ENCODE results near the gene TNNT1.

The TNNT1 gene

GRCh38 chr19:55106591-55106990 lies 42.4 kb downstream of the TNNT1 start:
- DNase-seq, result no peak

DNA sequence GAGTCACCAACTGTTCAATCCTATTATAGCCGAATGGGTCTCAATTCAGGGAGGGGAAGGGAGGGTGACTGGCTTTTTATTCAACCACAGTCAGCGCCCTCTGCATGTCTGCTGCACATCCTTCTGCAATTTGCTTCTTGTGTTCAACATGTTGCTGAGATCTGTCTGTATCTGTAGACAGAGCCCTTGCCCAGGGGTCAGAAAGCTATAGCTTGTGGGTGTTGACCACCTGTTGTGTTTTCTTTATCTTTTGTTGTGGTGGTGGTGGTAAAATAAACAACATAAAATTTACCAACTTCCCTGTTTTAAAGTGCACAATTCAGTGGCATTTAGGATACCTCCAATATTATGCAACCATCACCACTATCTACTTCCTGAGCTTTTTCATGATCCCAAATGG lies 43.8 kb downstream of the TNNT1 start:
- no peak for DNase-seq

DNA sequence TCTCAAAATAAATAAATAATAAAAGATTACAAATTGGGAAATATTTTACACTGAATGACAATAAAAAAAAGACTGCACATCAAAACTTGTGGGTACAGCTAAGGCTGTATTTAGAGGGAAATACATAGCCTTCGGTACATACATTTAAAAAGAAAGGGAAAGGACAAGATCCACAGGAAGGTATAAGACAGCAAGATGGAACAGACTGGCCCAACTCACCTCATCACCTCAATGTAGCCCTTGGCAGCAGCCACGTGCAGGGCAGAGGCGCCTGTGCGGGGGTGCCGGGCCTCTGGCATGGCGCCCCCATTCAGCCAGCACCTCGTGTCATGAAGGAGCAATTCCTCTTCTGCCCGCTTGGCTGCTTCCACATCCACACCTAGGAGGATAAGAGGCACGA lies 45.8 kb downstream of the TNNT1 start:
- DNase-seq, result no peak

DNA sequence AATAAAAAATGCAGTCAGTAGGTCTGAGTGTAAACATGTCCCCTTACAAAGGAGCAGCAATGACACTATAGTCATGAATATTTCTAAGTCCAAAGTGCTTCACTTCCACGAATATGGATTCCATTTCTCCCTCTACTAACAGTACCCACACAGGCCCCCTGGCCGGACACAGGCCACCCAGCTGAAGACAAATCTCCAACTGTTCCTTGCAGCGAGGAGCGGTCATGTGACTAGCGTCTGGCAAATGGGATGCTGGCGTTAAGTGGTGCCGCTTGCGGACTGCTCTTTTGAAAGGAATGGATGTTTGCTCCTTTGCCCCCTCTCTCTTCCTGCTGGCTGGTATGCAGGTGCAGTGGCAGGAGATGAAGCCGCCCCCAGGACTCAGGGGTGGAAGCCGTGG lies 47.7 kb downstream of the TNNT1 start:
- no peak for DNase-seq

- DNase-seq, result no peak
These were observed 49.2 kb downstream of the TNNT1 start for GRCh38 chr19:55099557-55100506.

- no peak for DNase-seq
These were observed 50.1 kb downstream of the TNNT1 start for GRCh38 chr19:55098716-55099556.

GRCh38 chr19:55097864-55098715 lies 50.9 kb downstream of the TNNT1 start:
- no peak for DNase-seq

GRCh38 chr19:55096061-55096701 lies 52.8 kb downstream of the TNNT1 start:
- no peak for DNase-seq

DNA sequence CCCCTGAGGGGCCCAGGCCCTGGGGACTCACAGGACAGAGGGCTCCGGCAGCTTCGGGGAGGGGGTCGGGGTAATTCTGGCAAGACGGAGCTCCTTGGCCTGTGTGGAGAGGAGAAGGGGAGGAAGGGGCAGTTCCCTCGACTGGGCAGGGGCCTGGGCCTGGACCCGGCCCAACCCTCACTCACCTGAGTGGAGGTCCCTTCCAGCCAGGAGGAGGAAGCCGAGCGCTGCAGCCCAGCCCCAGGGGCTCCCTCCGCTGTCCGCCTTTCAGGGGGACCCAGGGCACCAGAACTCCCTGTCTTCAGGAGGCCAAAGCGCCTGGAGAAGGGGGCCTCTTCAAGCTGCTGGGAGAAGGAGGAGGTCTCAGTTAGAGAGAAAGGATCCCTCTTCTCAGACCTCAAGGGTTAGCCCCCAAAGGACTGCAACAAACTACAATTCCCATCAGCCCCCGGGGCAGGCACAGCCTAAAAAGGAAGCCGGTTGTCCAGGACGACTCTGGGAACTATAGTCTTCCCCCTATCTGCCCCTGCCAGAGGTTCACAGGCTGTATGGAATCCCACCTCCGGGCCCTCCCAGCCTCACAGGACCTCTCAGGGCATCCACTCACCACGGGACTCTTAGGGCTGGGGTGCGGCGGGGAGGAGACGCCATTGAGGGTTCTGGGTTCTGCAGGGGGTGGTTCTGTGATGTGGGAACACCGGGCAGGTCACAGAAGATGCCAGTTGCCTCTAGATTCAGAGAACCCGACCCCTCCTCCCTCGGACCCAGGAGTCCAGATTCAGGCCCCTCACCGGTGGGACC lies 53.5 kb downstream of the TNNT1 start:
- DNase-seq, result no peak

DNA sequence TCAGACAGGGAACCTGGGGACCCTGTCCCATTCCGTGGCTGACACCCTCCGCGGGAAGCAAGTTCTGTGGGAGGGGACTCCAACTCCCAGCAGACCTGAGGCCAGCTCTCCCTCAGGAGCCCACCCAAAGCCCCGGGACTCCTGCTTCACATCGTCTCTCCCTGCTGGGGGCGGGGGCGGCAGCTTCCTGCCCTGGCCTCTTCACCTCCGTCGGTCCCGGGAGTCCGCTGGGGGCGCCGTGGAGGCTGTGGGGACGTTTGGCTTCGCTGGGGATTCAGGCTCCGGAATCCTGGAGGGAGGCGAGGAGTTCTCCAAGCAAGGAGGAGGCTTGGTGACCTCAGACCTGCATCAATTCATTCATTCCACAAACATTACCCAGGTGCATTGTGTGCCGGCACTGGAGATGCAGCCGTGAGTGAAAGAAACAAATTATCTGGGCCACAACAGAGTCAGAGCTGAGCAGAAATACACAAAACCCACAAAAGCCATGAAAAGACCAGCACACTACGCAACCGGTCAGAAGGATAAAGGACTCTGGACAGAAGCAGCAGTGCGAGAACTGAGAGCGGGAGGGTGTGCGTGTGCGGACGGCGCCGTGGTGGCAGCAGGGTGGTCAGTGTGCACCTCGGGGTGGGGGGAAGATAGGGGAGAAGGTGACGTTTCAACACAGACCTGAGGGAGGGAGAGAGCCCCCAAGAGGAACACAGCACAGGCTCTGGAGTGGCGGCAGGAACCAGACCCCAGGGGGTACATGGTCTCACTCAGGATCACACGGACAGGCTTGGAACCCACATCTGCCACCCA lies 54.3 kb downstream of the TNNT1 start:
- no peak for DNase-seq

DNA sequence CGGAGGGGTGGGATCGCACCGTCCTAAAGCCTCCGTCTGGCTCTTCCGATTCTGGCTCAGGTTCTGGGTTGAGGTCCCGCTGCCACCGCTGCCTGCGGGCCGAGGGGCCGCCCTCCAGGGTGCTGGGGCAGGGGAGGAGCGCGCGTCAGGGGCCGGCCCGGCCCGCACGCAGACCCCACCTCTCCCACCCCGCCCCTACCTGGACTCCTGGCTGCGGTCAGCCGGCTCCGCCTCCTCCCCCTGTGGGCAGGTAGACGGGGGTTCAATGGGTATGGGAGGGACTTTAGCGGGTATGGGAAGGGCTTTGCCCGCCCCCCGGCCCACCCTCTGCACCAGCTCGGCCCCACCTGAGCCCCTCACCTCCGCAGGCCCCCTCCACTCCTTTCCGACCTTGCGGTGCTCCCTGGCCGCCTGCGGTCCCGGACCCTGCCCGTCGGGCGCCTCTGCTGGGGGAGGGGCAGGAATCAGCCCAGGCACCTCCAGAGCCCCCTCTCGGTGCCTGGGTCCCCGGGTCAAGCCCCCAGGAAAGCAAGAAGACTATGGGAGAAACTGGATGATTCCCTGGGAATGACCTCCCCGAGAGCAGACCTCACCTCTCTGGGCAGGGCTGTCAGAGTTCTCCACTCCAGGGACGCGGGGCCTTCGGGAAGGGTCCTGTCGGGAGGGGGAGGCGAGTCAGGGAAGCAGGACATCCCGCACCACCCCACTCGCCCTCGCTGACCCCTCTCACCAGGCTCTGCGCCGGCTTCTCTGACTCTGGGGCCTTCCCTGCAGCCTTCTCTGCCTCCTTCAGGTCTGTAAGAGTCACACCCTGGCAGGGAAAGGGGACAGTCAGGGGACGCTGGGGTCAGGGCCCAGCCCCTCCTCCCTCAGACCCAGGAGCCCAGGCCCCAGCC lies 56.3 kb downstream of the TNNT1 start:
- no peak for DNase-seq

DNA sequence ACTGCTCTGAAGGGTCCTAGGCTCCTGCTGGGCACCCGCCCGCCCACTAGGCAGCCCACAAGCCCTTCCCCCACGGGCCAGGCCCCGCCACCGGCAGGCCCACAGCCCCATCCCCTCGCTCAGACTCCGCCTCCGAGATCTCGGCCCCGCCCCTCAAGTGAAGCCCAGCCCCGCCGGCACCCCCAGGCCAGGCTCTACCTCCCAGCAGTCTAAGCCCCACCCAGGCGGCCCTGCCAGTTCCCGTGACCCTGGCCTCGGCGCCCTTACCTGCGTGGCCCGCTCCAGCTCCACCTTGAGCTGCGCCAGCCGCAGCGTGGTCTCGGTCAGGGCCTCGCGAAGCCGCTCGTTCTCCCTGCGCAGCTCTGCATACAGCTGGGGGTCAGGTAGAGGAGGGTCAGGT lies 57.1 kb downstream of the TNNT1 start:
- DNase-seq, result no peak

- DNase-seq, result no peak
These were observed 57.7 kb downstream of the TNNT1 start for GRCh38 chr19:55091126-55091910.

- DNase-seq, result no peak
These were observed 58.4 kb downstream of the TNNT1 start for GRCh38 chr19:55090564-55090963.

DNA sequence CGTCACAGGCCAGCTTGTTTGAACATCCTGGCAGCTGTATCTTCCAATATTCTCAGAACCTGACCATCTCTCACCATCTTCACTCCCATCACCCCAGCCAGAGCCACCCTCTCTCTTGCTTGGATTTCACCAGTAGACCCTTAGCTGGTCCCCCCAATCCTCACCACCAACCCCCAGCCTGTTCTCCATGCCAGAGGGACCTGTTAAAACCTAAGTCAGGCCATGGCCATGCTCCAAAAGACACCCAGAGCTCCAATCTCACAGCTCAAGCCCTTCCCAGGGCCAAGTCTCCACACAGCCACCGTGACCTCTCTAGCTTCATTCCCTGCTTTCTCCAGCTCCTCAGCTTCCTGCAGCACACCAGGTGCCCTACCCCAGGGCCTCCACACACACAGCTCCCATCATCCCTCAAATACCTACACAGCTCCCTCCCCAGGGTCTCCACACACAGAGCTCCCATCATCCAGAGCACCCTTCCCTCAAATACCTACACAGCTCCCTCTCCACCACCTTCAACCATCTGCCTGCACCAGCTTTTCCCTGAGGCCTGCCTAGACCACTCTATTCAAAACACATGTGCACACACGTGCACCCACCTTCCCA lies 59.6 kb downstream of the TNNT1 start:
- DNase-seq, result no peak

- peak; percentile 78 for DNase-seq
These were observed 60.3 kb downstream of the TNNT1 start for GRCh38 chr19:55088543-55089341.

GRCh38 chr19:55088021-55088451 lies 61.0 kb downstream of the TNNT1 start:
- no peak for DNase-seq

Measured in CD4-positive, alpha-beta T cell treated with Interleukin-17A for 1 hour (primary cell).